HFFc6 (cell line): ENCODE results near the gene CDH13. TPM values are rescaled to one million over a fixed set of nuclear protein-coding genes. Genes with fewer than 3 reads are reported as not detected.

Experiments used
- DNase-seq: peaks from one replicate; pipeline ENCODE4 v3.0.0-alpha.2; 2018
- H3K27ac Mint-ChIP-seq: 2 replicates; pipeline ENCODE4 v1.8.0; 2020; ENCODE audit warnings: mild to moderate bottlenecking, mixed read lengths
- H3K27me3 Mint-ChIP-seq: 2 replicates; pipeline ENCODE4 v1.8.0; 2021; ENCODE audit warnings: mild to moderate bottlenecking, moderate library complexity, mixed read lengths; ENCODE audit not compliant: insufficient read depth
- H3K36me3 Mint-ChIP-seq: 2 replicates; pipeline ENCODE4 v1.8.0; 2021; ENCODE audit warnings: low read depth, mixed read lengths
- H3K4me1 Mint-ChIP-seq: 2 replicates; pipeline ENCODE4 v1.8.0; 2020; ENCODE audit warnings: low read depth, mixed read lengths
- H3K4me3 Mint-ChIP-seq: 2 replicates; pipeline ENCODE4 v1.8.0; 2020; ENCODE audit warnings: mild to moderate bottlenecking, moderate library complexity, mixed read lengths
- H3K9me3 Mint-ChIP-seq: 2 replicates; pipeline ENCODE4 v1.8.0; 2020; ENCODE audit warnings: mild to moderate bottlenecking, mixed read lengths
- total RNA-seq, 6 experiments: library from RNA; stranded (reverse); fragmentation: NEBNext Ultra II Directional; extraction: Animal tissue kit (Norgen Biotek cat#: 25700); gene quantifications; 2 replicates in 1 of 6; 3 replicates in 5 of 6; pipeline ENCODE4 v1.2.3, GENCODE V29; 2021
- TF ChIP-seq, protein P1 (sequence below): fragments of 200-600 bp; sonication (generic); IDR thresholded peaks from 2 replicates; pipeline ENCODE4 v1.5.0; 2021; ENCODE audit warnings: antibody characterized with exemption, mild to moderate bottlenecking

CDH13 gene
- total RNA-seq, 6 experiments from 2014 or later = 3.6 to 14.7 (median 4.7) TPM

- no peaks in the 10 kb centered on the region for H3K36me3 Mint-ChIP-seq
- no peak overlapping the region for H3K27ac Mint-ChIP-seq
- H3K4me1 Mint-ChIP-seq = no peaks in the 10 kb centered on the region
- H3K9me3 Mint-ChIP-seq = peaks cover 58% of the 10 kb centered on the region
- TF ChIP-seq, protein P1, sequence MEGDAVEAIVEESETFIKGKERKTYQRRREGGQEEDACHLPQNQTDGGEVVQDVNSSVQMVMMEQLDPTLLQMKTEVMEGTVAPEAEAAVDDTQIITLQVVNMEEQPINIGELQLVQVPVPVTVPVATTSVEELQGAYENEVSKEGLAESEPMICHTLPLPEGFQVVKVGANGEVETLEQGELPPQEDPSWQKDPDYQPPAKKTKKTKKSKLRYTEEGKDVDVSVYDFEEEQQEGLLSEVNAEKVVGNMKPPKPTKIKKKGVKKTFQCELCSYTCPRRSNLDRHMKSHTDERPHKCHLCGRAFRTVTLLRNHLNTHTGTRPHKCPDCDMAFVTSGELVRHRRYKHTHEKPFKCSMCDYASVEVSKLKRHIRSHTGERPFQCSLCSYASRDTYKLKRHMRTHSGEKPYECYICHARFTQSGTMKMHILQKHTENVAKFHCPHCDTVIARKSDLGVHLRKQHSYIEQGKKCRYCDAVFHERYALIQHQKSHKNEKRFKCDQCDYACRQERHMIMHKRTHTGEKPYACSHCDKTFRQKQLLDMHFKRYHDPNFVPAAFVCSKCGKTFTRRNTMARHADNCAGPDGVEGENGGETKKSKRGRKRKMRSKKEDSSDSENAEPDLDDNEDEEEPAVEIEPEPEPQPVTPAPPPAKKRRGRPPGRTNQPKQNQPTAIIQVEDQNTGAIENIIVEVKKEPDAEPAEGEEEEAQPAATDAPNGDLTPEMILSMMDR = no peak
- H3K4me3 Mint-ChIP-seq = no peak overlapping the region
- no peak for DNase-seq
- peaks cover 5% of the 10 kb centered on the region for H3K27me3 Mint-ChIP-seq
Observed at GRCh38 chr16:83723901-83724300, 1097.1 kb downstream of the CDH13 start.

DNA sequence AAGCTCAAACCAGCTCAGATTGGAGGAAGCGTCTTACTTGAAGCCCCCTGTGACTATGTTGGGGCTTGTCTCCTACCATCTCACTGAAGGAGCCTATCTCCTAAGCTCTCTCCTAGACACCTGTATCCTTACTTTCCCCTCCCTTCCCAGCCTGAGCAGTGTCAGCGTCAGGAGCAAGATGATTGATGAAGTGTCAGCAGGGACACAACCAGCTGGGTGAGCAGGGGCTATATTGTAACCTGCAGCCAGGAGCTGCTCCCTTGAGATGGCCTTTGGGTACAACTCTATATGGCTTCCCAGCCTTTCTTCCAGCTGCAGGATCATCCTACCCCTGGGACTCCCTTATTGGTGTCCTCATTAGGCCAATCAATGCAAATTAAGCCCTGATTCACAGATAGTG, 1097.8 kb downstream of the CDH13 start:
- Mint-ChIP-seq H3K27ac (no peak overlapping the region), H3K27me3 (peaks cover 2% of the 10 kb centered on the region), H3K4me3 (no peak overlapping the region), H3K9me3 (peaks cover 58% of the 10 kb centered on the region), H3K4me1 (no peaks in the 10 kb centered on the region), H3K36me3 (no peaks in the 10 kb centered on the region)
- TF ChIP-seq, protein P1 = no peak
- DNase-seq = no peak

- Mint-ChIP-seq H3K4me3 (no peak overlapping the region), H3K36me3 (no peaks in the 10 kb centered on the region), H3K9me3 (peaks cover 53% of the 10 kb centered on the region), H3K4me1 (no peaks in the 10 kb centered on the region), H3K27ac (no peak overlapping the region), H3K27me3 (peaks cover 2% of the 10 kb centered on the region)
- no peak for DNase-seq
- TF ChIP-seq, protein P1 = no peak
Observed at GRCh38 chr16:83725313-83725712, 1098.5 kb downstream of the CDH13 start.

- Mint-ChIP-seq H3K27ac (no peak overlapping the region), H3K4me1 (no peaks in the 10 kb centered on the region), H3K4me3 (no peak overlapping the region), H3K27me3 (peaks cover 2% of the 10 kb centered on the region), H3K9me3 (peaks cover 55% of the 10 kb centered on the region), H3K36me3 (peaks cover 8% of the 10 kb centered on the region; the same call in 1 of the 2 replicates)
- DNase-seq = no peak
- TF ChIP-seq, protein P1 = no peak
Observed at GRCh38 chr16:83727018-83727417, 1100.2 kb downstream of the CDH13 start.

GRCh38 chr16:83727751-83728352, 1101.1 kb downstream of the CDH13 start:
- DNase-seq = no peak
- Mint-ChIP-seq H3K4me3 (no peak overlapping the region), H3K4me1 (no peaks in the 10 kb centered on the region), H3K9me3 (peaks cover 49% of the 10 kb centered on the region), H3K27ac (no peak overlapping the region), H3K36me3 (peaks cover 8% of the 10 kb centered on the region; the same call in 1 of the 2 replicates), H3K27me3 (peaks cover 2% of the 10 kb centered on the region; the same call in 1 of the 2 replicates)
- TF ChIP-seq, protein P1 = no peak
